D721Med (cell line): ENCODE data around the gene C17orf75.

Experiments
- DNase-seq: peaks from one replicate; pipeline ENCODE4 v3.0.0; 2011; ENCODE audit warnings: low spot score; ENCODE audit not compliant: insufficient read length
- FAIRE-seq: peaks from 2 replicates; lab custom pipeline; 2011; peaks lifted over from hg19 to GRCh38; lab: Jason Lieb, UNC
- CTCF ChIP-seq: IDR thresholded peaks from 2 replicates; pipeline ENCODE4 v1.5.1; 2012; ENCODE audit warnings: mild to moderate bottlenecking, control low read depth; ENCODE audit not compliant: insufficient read depth; ENCODE audit errors: missing control alignments

Gene C17orf75

GRCh38 chr17:32341141-32341856, 674 bp downstream of the C17orf75 start:
- FAIRE-seq (no peak), DNase-seq (no peak)
- TF ChIP-seq CTCF = peak; percentile 20

- no peak for FAIRE-seq
- no peak for DNase-seq
Measured at GRCh38 chr17:32335687-32336086, 6.3 kb downstream of the C17orf75 start.

GRCh38 chr17:32335046-32335445, 6.9 kb downstream of the C17orf75 start:
- no peak for TF ChIP-seq CTCF
- FAIRE-seq (no peak), DNase-seq (no peak)

More at GRCh38 chr17:32335687-32336086, 6.3 kb downstream of the C17orf75 start:
- TF ChIP-seq CTCF = no peak

GRCh38 chr17:32333187-32333586, 8.8 kb downstream of the C17orf75 start:
- FAIRE-seq (no peak), DNase-seq (no peak)
- TF ChIP-seq CTCF = no peak

GRCh38 chr17:32331243-32332040, 10.5 kb downstream of the C17orf75 start:
- DNase-seq (no peak), FAIRE-seq (no peak)
- TF ChIP-seq CTCF = no peak

GRCh38 chr17:32330147-32330546, 11.8 kb downstream of the C17orf75 start:
- TF ChIP-seq CTCF = no peak
- no peak for FAIRE-seq
- DNase-seq = no peak
